ENCODE measurements around the gene UVSSA. TPM values are rescaled to one million over a fixed set of nuclear protein-coding genes. Genes with fewer than 3 reads are reported as not detected.

Gene UVSSA
- total and polyA plus RNA-seq, 2 donors (not counting 1 experiment from before 2014, with no cell fraction given), result 34.6 to 40.5 TPM

- no peak for ATAC-seq (ENCODE audit: low read depth)
- peaks cover 47% of the 10 kb centered on the region for H3K79me2 ChIP-seq (ENCODE audit: control insufficient read depth, insufficient read depth, low read length)
- peaks cover 0 to 56% of the 10 kb centered on the region in 2 experiments for H3K36me3 ChIP-seq (replicated peaks in 1 of 2; ENCODE audit: control extremely low read depth in 1 of 2, control insufficient read depth in 1 of 2, extremely low read depth in 1 of 2, insufficient read depth in 2 of 2, low read length in 1 of 2)
- WGBS (ENCODE audit: insufficient coverage), result 97% methylated on average over 16 of the region's 18 CpGs
- H3K9me3 Mint-ChIP-seq (ENCODE audit: insufficient read depth), result no peaks in the 10 kb centered on the region
- peak; percentile 33 for DNase-seq
- intact Hi-C loops (cut with micrococcal nuclease), result no loop called here
- H3K4me3 ChIP-seq (ENCODE audit: control extremely low read depth in 1 of 5, extremely low read depth in 1 of 5, insufficient read depth in 1 of 5, low read depth in 2 of 5, low read length in 4 of 5), result no peak overlapping the region
- H4K20me1 ChIP-seq (ENCODE audit: control insufficient read depth, insufficient read depth, low read length, poor library complexity, severe bottlenecking), result peaks cover 62% of the 10 kb centered on the region
- H3K27me3 ChIP-seq (replicated peaks in 1 of 4; ENCODE audit: control extremely low read depth in 1 of 4, control insufficient read depth in 3 of 4, insufficient read depth in 4 of 4, low read length in 3 of 4), result no peaks in the 10 kb centered on the region
- H3K4me3 Mint-ChIP-seq, result no peak overlapping the region
- H3K27ac ChIP-seq (ENCODE audit: low read length in 2 of 2), result no peak overlapping the region
- no peak overlapping the region for H3K9ac ChIP-seq (ENCODE audit: low read length)
- TF ChIP-seq EZH2 (IDR thresholded peaks at IDR 0.05; ENCODE audit: borderline replicate concordance, insufficient read depth, low read depth, low read length, poor library complexity, severe bottlenecking) (no peak), CTCF (IDR thresholded peaks at IDR 0.05) (peak; percentile 19)
- H3K4me1 Mint-ChIP-seq, result no peaks in the 10 kb centered on the region
- H3K4me2 ChIP-seq (replicated peaks; ENCODE audit: low read depth, low read length, poor library complexity, severe bottlenecking), result no peak overlapping the region
- CTCF ChIA-PET, result interaction anchor here (0.8 to 1.3 kb wide), 3 partner anchors 9 to 22 kb away, joined by 3 to 5 read pairs (median 3); no protein-coding TSS in a partner anchor
- H3K4me1 ChIP-seq (ENCODE audit: control insufficient read depth in 2 of 2, insufficient read depth in 2 of 2, low read length in 2 of 2), result no peaks in the 10 kb centered on the region
- H3K27me3 Mint-ChIP-seq, result no peaks in the 10 kb centered on the region
- H3K27ac Mint-ChIP-seq, result no peak overlapping the region
- no peak overlapping the region for H2AFZ ChIP-seq (ENCODE audit: insufficient read depth, low read depth, low read length, poor library complexity, severe bottlenecking)
- POLR2A ChIA-PET, result no interaction called here
- H3K9me3 ChIP-seq (ENCODE audit: control extremely low read depth in 1 of 3, control insufficient read depth in 2 of 3, insufficient read depth in 1 of 3, low read length in 2 of 3), result peaks cover 0 to 5% (median 0%) of the 10 kb centered on the region in 3 donors
These were observed 28.4 kb upstream of the UVSSA start for GRCh38 chr4:1318488-1319213.

- H3K9me3 ChIP-seq (ENCODE audit: control extremely low read depth in 1 of 3, control insufficient read depth in 2 of 3, insufficient read depth in 1 of 3, low read length in 2 of 3), result no peaks in the 10 kb centered on the region
- 96% methylated on average over 11 of the region's 13 CpGs for WGBS (ENCODE audit: insufficient coverage)
- no peaks in the 10 kb centered on the region for H3K4me1 ChIP-seq (ENCODE audit: control insufficient read depth in 2 of 2, insufficient read depth in 2 of 2, low read length in 2 of 2)
- H3K27ac Mint-ChIP-seq, result no peak overlapping the region
- ATAC-seq (ENCODE audit: low read depth) (no peak), DNase-seq (no peak)
- ChIA-PET CTCF (no interaction called here), POLR2A (no interaction called here)
- H3K4me1 Mint-ChIP-seq, result no peaks in the 10 kb centered on the region
- H3K27me3 ChIP-seq (replicated peaks in 1 of 4; ENCODE audit: control extremely low read depth in 1 of 4, control insufficient read depth in 3 of 4, insufficient read depth in 4 of 4, low read length in 3 of 4), result no peaks in the 10 kb centered on the region
- no peak overlapping the region for H3K4me3 Mint-ChIP-seq
- H3K4me2 ChIP-seq (replicated peaks; ENCODE audit: low read depth, low read length, poor library complexity, severe bottlenecking), result no peak overlapping the region
- no peak overlapping the region for H3K4me3 ChIP-seq (ENCODE audit: control extremely low read depth in 1 of 5, extremely low read depth in 1 of 5, insufficient read depth in 1 of 5, low read depth in 2 of 5, low read length in 4 of 5)
- no peak overlapping the region for H3K27ac ChIP-seq (ENCODE audit: low read length in 2 of 2)
- H3K9ac ChIP-seq (ENCODE audit: low read length), result no peak overlapping the region
- no peaks in the 10 kb centered on the region for H3K9me3 Mint-ChIP-seq (ENCODE audit: insufficient read depth)
- no peaks in the 10 kb centered on the region for H3K27me3 Mint-ChIP-seq
- H3K79me2 ChIP-seq (ENCODE audit: control insufficient read depth, insufficient read depth, low read length), result peaks cover 58% of the 10 kb centered on the region
- no peak for TF ChIP-seq EZH2 (IDR thresholded peaks at IDR 0.05; ENCODE audit: borderline replicate concordance, insufficient read depth, low read depth, low read length, poor library complexity, severe bottlenecking)
- no peak for TF ChIP-seq CTCF (IDR thresholded peaks at IDR 0.05)
- peaks cover 0 to 50% of the 10 kb centered on the region in 2 experiments for H3K36me3 ChIP-seq (replicated peaks in 1 of 2; ENCODE audit: control extremely low read depth in 1 of 2, control insufficient read depth in 1 of 2, extremely low read depth in 1 of 2, insufficient read depth in 2 of 2, low read length in 1 of 2)
- H2AFZ ChIP-seq (ENCODE audit: insufficient read depth, low read depth, low read length, poor library complexity, severe bottlenecking), result no peak overlapping the region
- H4K20me1 ChIP-seq (ENCODE audit: control insufficient read depth, insufficient read depth, low read length, poor library complexity, severe bottlenecking), result peaks cover 51% of the 10 kb centered on the region
- intact Hi-C loops (cut with micrococcal nuclease), result no loop called here
These were observed 25.5 kb upstream of the UVSSA start for GRCh38 chr4:1321486-1321885.

Data from B cell (primary cell).